DND-41 (cell line): ENCODE data around the gene MAP3K5.

Experiments
- ATAC-seq: fragments of 200-7000 bp; cut with Tn5 transposase; 3 replicates; pipeline ENCODE4 v1.9.1; 2021; ENCODE audit warnings: low read depth; ENCODE audit not compliant: insufficient read depth
- DNase-seq: peaks from one replicate; pipeline ENCODE4 v3.0.0-alpha.2; 2020
- H2AFZ ChIP-seq: 2 replicates; pipeline ENCODE4 v1.6.0; 2012; ENCODE audit warnings: low read depth, low read length
- H3K27ac ChIP-seq: 2 replicates; pipeline ENCODE4 v1.5.1; 2012; ENCODE audit warnings: low read length, inconsistent platforms
- H3K27me3 ChIP-seq: fragments of 200-600 bp; sonication (generic); 2 replicates; pipeline ENCODE4 v1.6.0; 2012; ENCODE audit warnings: low read length, mild to moderate bottlenecking, inconsistent platforms; ENCODE audit not compliant: insufficient read depth, poor library complexity
- H3K36me3 ChIP-seq: 2 replicates; pipeline ENCODE4 v1.5.1; 2012; ENCODE audit warnings: low read length, inconsistent platforms; ENCODE audit not compliant: insufficient read depth
- H3K4me1 ChIP-seq: 2 replicates; pipeline ENCODE4 v1.5.1; 2012; ENCODE audit warnings: mild to moderate bottlenecking, low read length; ENCODE audit not compliant: insufficient read depth
- H3K4me2 ChIP-seq: 2 replicates; pipeline ENCODE4 v1.6.0; 2012; ENCODE audit warnings: mild to moderate bottlenecking, moderate library complexity, low read length, inconsistent platforms; ENCODE audit not compliant: insufficient read depth
- H3K4me3 ChIP-seq, 2 experiments: fragments of 200-600 bp in 1 of 2; shearing (Covaris generic) in 1 of 2; 2 replicates each; pipeline ENCODE4 v1.5.1; 2012 to 2016; ENCODE audit warnings: inconsistent platforms in 2 of 2, low read length in 2 of 2, mild to moderate bottlenecking in 2 of 2, low read depth in 1 of 2, moderate library complexity in 1 of 2
- H3K79me2 ChIP-seq: 2 replicates; pipeline ENCODE4 v1.6.0; 2012; ENCODE audit warnings: low read length, inconsistent platforms; ENCODE audit not compliant: insufficient read depth
- H3K9ac ChIP-seq: 2 replicates; pipeline ENCODE4 v1.6.0; 2012; ENCODE audit warnings: low read depth, mild to moderate bottlenecking, inconsistent platforms, low read length, moderate library complexity
- H3K9me3 ChIP-seq: 2 replicates; pipeline ENCODE4 v1.5.1; 2012; ENCODE audit warnings: low read length, moderate library complexity, mild to moderate bottlenecking, inconsistent platforms; ENCODE audit not compliant: insufficient read depth, severe bottlenecking
- H4K20me1 ChIP-seq: 2 replicates; pipeline ENCODE4 v1.6.0; 2012; ENCODE audit warnings: low read length; ENCODE audit not compliant: insufficient read depth
- CTCF ChIP-seq: IDR thresholded peaks from 2 replicates; pipeline ENCODE4 v1.5.1; 2012; ENCODE audit warnings: borderline replicate concordance, low read length, moderate library complexity, mild to moderate bottlenecking; ENCODE audit not compliant: poor library complexity, severe bottlenecking; ENCODE audit errors: extremely low read depth
- EZH2 ChIP-seq: IDR thresholded peaks from 3 replicates; pipeline ENCODE4 v1.6.1; 2012; ENCODE audit warnings: borderline replicate concordance, low read depth, mild to moderate bottlenecking, moderate library complexity, low read length, inconsistent platforms; ENCODE audit not compliant: severe bottlenecking

The MAP3K5 gene

GRCh38 chr6:136529710-136530109, 262.6 kb downstream of the MAP3K5 start:
- ATAC-seq = no peak
- no peak overlapping the region for H3K9ac ChIP-seq
- H3K27me3 ChIP-seq = peaks cover 30% of the 10 kb centered on the region
- no peak overlapping the region for H2AFZ ChIP-seq
- no peak overlapping the region for H3K27ac ChIP-seq
- TF ChIP-seq EZH2 (no peak), CTCF (no peak)
- H3K4me1 ChIP-seq = no peaks in the 10 kb centered on the region; the same call in 1 of the 2 replicates
- H3K4me2 ChIP-seq = no peak overlapping the region
- H3K79me2 ChIP-seq = no peaks in the 10 kb centered on the region
- no peaks in the 10 kb centered on the region for H3K9me3 ChIP-seq
- no peak for DNase-seq
- H4K20me1 ChIP-seq = no peaks in the 10 kb centered on the region
- H3K36me3 ChIP-seq = no peaks in the 10 kb centered on the region
- no peak overlapping the region for H3K4me3 ChIP-seq

GRCh38 chr6:136528477-136528876, 263.8 kb downstream of the MAP3K5 start:
- no peak for DNase-seq
- Histone ChIP-seq H3K27me3 (peaks cover 30% of the 10 kb centered on the region), H3K9ac (no peak overlapping the region), H3K27ac (no peak overlapping the region), H3K9me3 (no peaks in the 10 kb centered on the region), H4K20me1 (no peaks in the 10 kb centered on the region), H3K36me3 (no peaks in the 10 kb centered on the region), H3K4me3 (no peak overlapping the region), H3K79me2 (no peaks in the 10 kb centered on the region), H3K4me1 (no peaks in the 10 kb centered on the region; the same call in 1 of the 2 replicates), H3K4me2 (no peak overlapping the region), H2AFZ (no peak overlapping the region)
- TF ChIP-seq EZH2 = no peak
- TF ChIP-seq CTCF = no peak
- ATAC-seq = no peak

- H3K27me3 ChIP-seq = peaks cover 30% of the 10 kb centered on the region
- no peak overlapping the region for H3K27ac ChIP-seq
- no peak overlapping the region for H3K4me2 ChIP-seq
- H3K9me3 ChIP-seq = no peaks in the 10 kb centered on the region
- no peaks in the 10 kb centered on the region for H3K79me2 ChIP-seq
- H4K20me1 ChIP-seq = no peaks in the 10 kb centered on the region
- no peaks in the 10 kb centered on the region for H3K36me3 ChIP-seq
- ATAC-seq (no peak), DNase-seq (no peak)
- H3K4me3 ChIP-seq = no peak overlapping the region
- no peaks in the 10 kb centered on the region; the same call in 1 of the 2 replicates for H3K4me1 ChIP-seq
- no peak overlapping the region for H3K9ac ChIP-seq
- TF ChIP-seq CTCF = no peak
- TF ChIP-seq EZH2 = no peak
- no peak overlapping the region for H2AFZ ChIP-seq
These were observed 264.4 kb downstream of the MAP3K5 start for GRCh38 chr6:136527831-136528230.

GRCh38 chr6:136526937-136527336, 265.3 kb downstream of the MAP3K5 start:
- TF ChIP-seq EZH2 (no peak), CTCF (no peak)
- Histone ChIP-seq H4K20me1 (no peaks in the 10 kb centered on the region), H3K9me3 (no peaks in the 10 kb centered on the region), H3K4me3 (no peak overlapping the region), H3K79me2 (no peaks in the 10 kb centered on the region), H2AFZ (no peak overlapping the region), H3K36me3 (no peaks in the 10 kb centered on the region), H3K4me1 (no peaks in the 10 kb centered on the region; the same call in 1 of the 2 replicates), H3K4me2 (no peak overlapping the region), H3K27ac (no peak overlapping the region), H3K9ac (no peak overlapping the region), H3K27me3 (peaks cover 30% of the 10 kb centered on the region)
- DNase-seq (no peak), ATAC-seq (no peak)
